ENCODE data around the gene QRSL1.
A peak's percentile ranks its signal among the peaks of the same experiment; 100 is the strongest.
"Not testable (repeated sequence)": the region's sequence is repeated elsewhere in the genome, so short reads cannot be mapped to it uniquely, and the experiment has no call there.

QRSL1 gene

GRCh38 chr6:106626485-106626884 is 2.9 kb upstream of the QRSL1 start:
- no peak for DNase-seq

GRCh38 chr6:106627760-106628159 is 1.6 kb upstream of the QRSL1 start:
- DNase-seq = not testable (repeated sequence)

GRCh38 chr6:106628658-106629102 is 698 bp upstream of the QRSL1 start:
- no peak for DNase-seq

- no peak for DNase-seq
Measured at GRCh38 chr6:106629859-106630163, 433 bp downstream of the QRSL1 start.

GRCh38 chr6:106630366-106630765 is 988 bp downstream of the QRSL1 start:
- peak; percentile 35 for DNase-seq

- DNase-seq = no peak
Measured at GRCh38 chr6:106631346-106631745, 2.0 kb downstream of the QRSL1 start.

- DNase-seq = no peak
Measured at GRCh38 chr6:106634565-106634964, 5.2 kb downstream of the QRSL1 start.

GRCh38 chr6:106637051-106637716 is 7.8 kb downstream of the QRSL1 start:
- no peak for DNase-seq

GRCh38 chr6:106637717-106638341 is 8.5 kb downstream of the QRSL1 start:
- no peak for DNase-seq

GRCh38 chr6:106639812-106640211 is 10.4 kb downstream of the QRSL1 start:
- DNase-seq = no peak

- DNase-seq = no peak
Measured at GRCh38 chr6:106642476-106642875, 13.1 kb downstream of the QRSL1 start.

- no peak for DNase-seq
Measured at GRCh38 chr6:106643061-106643460, 13.7 kb downstream of the QRSL1 start.

GRCh38 chr6:106648651-106649308 is 19.4 kb downstream of the QRSL1 start:
- no peak for DNase-seq

- no peak for DNase-seq
Measured at GRCh38 chr6:106658469-106658868, 29.1 kb downstream of the QRSL1 start.

GRCh38 chr6:106659859-106660258 is 30.5 kb downstream of the QRSL1 start:
- DNase-seq = no peak

GRCh38 chr6:106662458-106662857 is 33.1 kb downstream of the QRSL1 start:
- DNase-seq = no peak

- DNase-seq = no peak
Measured at GRCh38 chr6:106666282-106667021, 37.1 kb downstream of the QRSL1 start.

GRCh38 chr6:106667022-106667402 is 37.6 kb downstream of the QRSL1 start:
- no peak for DNase-seq

GRCh38 chr6:106670236-106670635 is 40.9 kb downstream of the QRSL1 start:
- DNase-seq = no peak

GRCh38 chr6:106671651-106672050 is 42.3 kb downstream of the QRSL1 start:
- DNase-seq = no peak

- DNase-seq = no peak
Measured at GRCh38 chr6:106674541-106675229, 45.3 kb downstream of the QRSL1 start.

- DNase-seq = no peak
Measured at GRCh38 chr6:106677282-106677681, 47.9 kb downstream of the QRSL1 start.

- no peak for DNase-seq
Measured at GRCh38 chr6:106684011-106684410, 54.6 kb downstream of the QRSL1 start.

Data from NCI-H2029 (cell line).